GM19025 (cell line): ENCODE data around the gene YPEL5.
"Not testable (repeated sequence)": the region's sequence is repeated elsewhere in the genome, so short reads cannot be mapped to it uniquely, and the experiment has no call there.

Source experiments
- ATAC-seq: cut with Tn5 transposase; IDR thresholded peaks from one replicate; pipeline ENCODE4 v1.9.1; 2021; ENCODE audit warnings: mild to moderate bottlenecking, low read depth, moderate library complexity; ENCODE audit not compliant: unreplicated experiment

The YPEL5 gene

GRCh38 chr2:30135541-30135940 lies 11.3 kb upstream of the YPEL5 start:
- no peak for ATAC-seq

GRCh38 chr2:30136764-30137444 lies 9.9 kb upstream of the YPEL5 start:
- ATAC-seq: no peak

GRCh38 chr2:30139131-30139870 lies 7.5 kb upstream of the YPEL5 start:
- ATAC-seq: peak; percentile 71

GRCh38 chr2:30141136-30141535 lies 5.7 kb upstream of the YPEL5 start:
- no peak for ATAC-seq

GRCh38 chr2:30144260-30144659 lies 2.5 kb upstream of the YPEL5 start:
- no peak for ATAC-seq

GRCh38 chr2:30144951-30145350 lies 1.9 kb upstream of the YPEL5 start:
- not testable (repeated sequence) for ATAC-seq

GRCh38 chr2:30145826-30146336 lies 926 bp upstream of the YPEL5 start:
- no peak for ATAC-seq

- no peak for ATAC-seq
These were observed 448 bp downstream of the YPEL5 start for GRCh38 chr2:30147196-30147714.

GRCh38 chr2:30147715-30148610 lies 1.2 kb downstream of the YPEL5 start:
- peak; percentile 14 for ATAC-seq

GRCh38 chr2:30148850-30149249 lies 2.0 kb downstream of the YPEL5 start:
- ATAC-seq: no peak

GRCh38 chr2:30149513-30149912 lies 2.7 kb downstream of the YPEL5 start:
- ATAC-seq: no peak

GRCh38 chr2:30149976-30150375 lies 3.2 kb downstream of the YPEL5 start:
- no peak for ATAC-seq

- ATAC-seq: no peak
These were observed 4.0 kb downstream of the YPEL5 start for GRCh38 chr2:30150786-30151185.

GRCh38 chr2:30152385-30152784 lies 5.6 kb downstream of the YPEL5 start:
- no peak for ATAC-seq

GRCh38 chr2:30155202-30155601 lies 8.4 kb downstream of the YPEL5 start:
- no peak for ATAC-seq

- no peak for ATAC-seq
These were observed 9.3 kb downstream of the YPEL5 start for GRCh38 chr2:30155889-30156658.

GRCh38 chr2:30157616-30158015 lies 10.8 kb downstream of the YPEL5 start:
- ATAC-seq: no peak

- ATAC-seq: no peak
These were observed 13.0 kb downstream of the YPEL5 start for GRCh38 chr2:30159766-30160165.

GRCh38 chr2:30161929-30162706 lies 15.3 kb downstream of the YPEL5 start:
- no peak for ATAC-seq
